Osteoblast (primary cell): ENCODE results near the gene KCNQ4. TPM values are rescaled to one million over a fixed set of nuclear protein-coding genes. Genes with fewer than 3 reads are reported as not detected.

Source experiments
- DNase-seq: peaks from one replicate; pipeline ENCODE4 v3.0.0; 2011; ENCODE audit warnings: low spot score, mixed read lengths; ENCODE audit not compliant: insufficient read length; ENCODE audit errors: missing footprints
- H2AFZ ChIP-seq: 2 replicates; pipeline ENCODE4 v1.6.0; 2011; ENCODE audit warnings: mild to moderate bottlenecking, low read length
- H3K27ac ChIP-seq: 2 replicates; pipeline ENCODE4 v1.5.1; 2011; ENCODE audit warnings: mild to moderate bottlenecking, low read depth, low read length, moderate library complexity
- H3K27me3 ChIP-seq: 2 replicates; pipeline ENCODE4 v1.6.0; 2012; ENCODE audit warnings: mild to moderate bottlenecking, control low read depth, inconsistent platforms, low read length, moderate library complexity; ENCODE audit not compliant: insufficient read depth
- H3K36me3 ChIP-seq: 2 replicates; pipeline ENCODE4 v1.5.1; 2011; ENCODE audit warnings: mild to moderate bottlenecking, low read length, control low read depth, moderate library complexity; ENCODE audit not compliant: insufficient read depth
- H3K4me1 ChIP-seq: 2 replicates; pipeline ENCODE4 v1.5.1; 2011; ENCODE audit warnings: mild to moderate bottlenecking, low read length, control low read depth, moderate library complexity; ENCODE audit not compliant: insufficient read depth
- H3K4me2 ChIP-seq: 2 replicates; pipeline ENCODE4 v1.6.0; 2011; ENCODE audit warnings: mild to moderate bottlenecking, low read length; ENCODE audit not compliant: insufficient read depth
- H3K4me3 ChIP-seq: fragments of 200-600 bp; sonication (generic); 3 replicates; pipeline ENCODE4 v1.5.1; 2012; ENCODE audit warnings: mild to moderate bottlenecking, low read length, inconsistent platforms; ENCODE audit not compliant: insufficient read depth
- H3K79me2 ChIP-seq: 2 replicates; pipeline ENCODE4 v1.6.0; 2012; ENCODE audit warnings: mild to moderate bottlenecking, low read length, control low read depth, inconsistent platforms; ENCODE audit not compliant: insufficient read depth
- H3K9me3 ChIP-seq: 2 replicates; pipeline ENCODE4 v1.5.1; 2011; ENCODE audit warnings: low read depth, low read length, control low read depth
- H4K20me1 ChIP-seq: 2 replicates; pipeline ENCODE4 v1.6.0; 2012; ENCODE audit warnings: mild to moderate bottlenecking, low read length, control low read depth; ENCODE audit not compliant: insufficient read depth
- CTCF ChIP-seq: IDR thresholded peaks from 2 replicates; pipeline ENCODE4 v1.5.1; 2011; ENCODE audit warnings: mild to moderate bottlenecking, low read depth, low read length, moderate library complexity; ENCODE audit errors: extremely low read depth
- total RNA-seq: library from RNA; depleted of rRNA; stranded (reverse); fragments of >200 nt; gene quantifications from 2 replicates; pipeline ENCODE4 v1.2.3, GENCODE V29; 2012

KCNQ4 gene
- total RNA-seq, 1 donor, result not detected

GRCh38 chr1:40856116-40856515 is 72.5 kb downstream of the KCNQ4 start:
- no peaks in the 10 kb centered on the region for H3K36me3 ChIP-seq
- no peak overlapping the region for H2AFZ ChIP-seq
- H3K79me2 ChIP-seq, result no peaks in the 10 kb centered on the region
- DNase-seq, result no peak
- H3K4me2 ChIP-seq, result no peak overlapping the region
- no peak for TF ChIP-seq CTCF
- no peaks in the 10 kb centered on the region for H3K9me3 ChIP-seq
- peaks cover 4% of the 10 kb centered on the region for H3K4me1 ChIP-seq
- no peak overlapping the region for H3K4me3 ChIP-seq
- no peaks in the 10 kb centered on the region for H3K27me3 ChIP-seq
- H3K27ac ChIP-seq, result no peak overlapping the region
- no peaks in the 10 kb centered on the region for H4K20me1 ChIP-seq

- no peak overlapping the region for H3K27ac ChIP-seq
- no peak for TF ChIP-seq CTCF
- no peak for DNase-seq
Observed at GRCh38 chr1:40856656-40857302, 73.2 kb downstream of the KCNQ4 start.

GRCh38 chr1:40857737-40858136 is 74.2 kb downstream of the KCNQ4 start:
- Histone ChIP-seq H3K4me3 (no peak overlapping the region), H3K27me3 (no peaks in the 10 kb centered on the region), H2AFZ (no peak overlapping the region), H3K27ac (no peak overlapping the region), H3K9me3 (no peaks in the 10 kb centered on the region), H4K20me1 (no peaks in the 10 kb centered on the region), H3K4me2 (no peak overlapping the region), H3K4me1 (peaks cover 8% of the 10 kb centered on the region), H3K36me3 (no peaks in the 10 kb centered on the region), H3K79me2 (no peaks in the 10 kb centered on the region)
- DNase-seq, result no peak
- no peak for TF ChIP-seq CTCF

More at GRCh38 chr1:40856656-40857302, 73.2 kb downstream of the KCNQ4 start:
- no peaks in the 10 kb centered on the region for H3K9me3 ChIP-seq
- no peak overlapping the region for H3K4me3 ChIP-seq
- no peak overlapping the region for H2AFZ ChIP-seq
- no peaks in the 10 kb centered on the region for H4K20me1 ChIP-seq
- H3K4me1 ChIP-seq, result peaks cover 5% of the 10 kb centered on the region
- H3K27me3 ChIP-seq, result no peaks in the 10 kb centered on the region
- no peak overlapping the region for H3K4me2 ChIP-seq
- H3K36me3 ChIP-seq, result no peaks in the 10 kb centered on the region
- no peaks in the 10 kb centered on the region for H3K79me2 ChIP-seq

GRCh38 chr1:40858856-40859416 is 75.3 kb downstream of the KCNQ4 start:
- Histone ChIP-seq H3K4me1 (peaks cover 9% of the 10 kb centered on the region), H3K9me3 (no peaks in the 10 kb centered on the region), H2AFZ (no peak overlapping the region), H3K4me2 (no peak overlapping the region), H3K4me3 (no peak overlapping the region), H4K20me1 (no peaks in the 10 kb centered on the region), H3K27ac (no peak overlapping the region), H3K36me3 (no peaks in the 10 kb centered on the region), H3K27me3 (no peaks in the 10 kb centered on the region), H3K79me2 (no peaks in the 10 kb centered on the region)
- DNase-seq, result no peak
- TF ChIP-seq CTCF, result no peak
